HS-5 (cell line): ENCODE results near the gene FGD6.
"Not testable (repeated sequence)": the region's sequence is repeated elsewhere in the genome, so short reads cannot be mapped to it uniquely, and the experiment has no call there.

Experiments
- DNase-seq: peaks from one replicate; pipeline ENCODE4 v3.0.0-alpha.2; 2012; ENCODE audit warnings: low read depth

FGD6 gene

GRCh38 chr12:95234187-95234586, 16.9 kb upstream of the FGD6 start:
- DNase-seq: not testable (repeated sequence)

GRCh38 chr12:95231190-95231589, 13.9 kb upstream of the FGD6 start:
- DNase-seq: no peak

DNA sequence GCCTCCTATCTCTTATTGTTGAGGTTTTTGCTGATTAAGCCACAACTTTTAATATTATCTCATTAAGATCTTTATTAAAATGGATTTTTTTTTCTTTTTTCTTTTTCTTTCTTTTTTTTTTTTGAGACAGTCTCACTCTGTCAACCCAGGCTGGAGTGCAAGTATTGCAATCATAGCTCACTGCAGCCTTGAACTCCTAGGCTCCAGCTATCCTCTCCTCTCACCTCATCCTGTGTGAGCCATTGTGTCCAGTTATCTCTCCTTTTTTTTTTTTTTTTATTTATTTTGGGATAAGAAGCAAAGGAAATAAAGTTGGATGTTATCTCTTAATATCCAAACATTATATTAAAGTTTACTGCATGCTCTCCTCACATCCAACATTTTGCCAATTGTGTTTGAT, 13.0 kb upstream of the FGD6 start:
- DNase-seq: no peak

DNA sequence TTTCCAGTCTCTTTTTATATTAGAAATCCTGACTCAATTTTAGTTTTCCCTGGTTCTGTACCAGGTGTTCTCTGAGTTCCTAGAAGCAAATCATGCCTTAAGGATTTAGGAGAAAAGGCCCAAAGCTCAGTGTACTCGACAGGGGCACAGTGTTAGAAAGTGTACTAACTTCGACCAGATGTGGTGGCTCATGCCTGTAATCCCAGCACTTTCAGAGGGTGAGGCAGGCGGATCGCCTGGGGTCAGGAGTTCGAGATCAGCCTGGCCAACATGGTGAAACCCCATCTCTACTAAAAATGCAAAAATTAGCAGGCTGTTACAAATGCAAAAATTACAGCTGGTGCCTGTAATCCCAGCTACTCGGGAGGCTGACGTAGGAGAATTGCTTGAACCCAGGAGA, 12.4 kb upstream of the FGD6 start:
- DNase-seq: no peak

DNA sequence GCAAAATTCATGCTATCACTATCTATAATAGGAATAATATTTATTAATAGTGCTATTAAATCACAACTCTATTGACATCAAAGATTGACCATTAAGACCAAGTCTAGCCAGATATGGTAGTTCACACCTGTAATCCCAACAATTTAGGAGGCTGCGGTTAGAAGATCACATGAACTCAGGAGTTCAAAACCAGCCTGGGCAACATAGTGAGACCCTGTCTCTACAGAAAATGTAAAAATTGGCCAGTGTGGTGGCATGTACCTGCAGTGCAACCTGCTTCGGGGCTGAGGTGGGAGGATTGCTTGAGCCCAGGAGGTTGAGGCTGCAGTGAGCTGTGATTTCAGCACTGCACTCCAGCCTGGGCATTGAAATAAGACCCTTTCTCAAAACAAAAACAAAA, 11.3 kb upstream of the FGD6 start:
- no peak for DNase-seq

- DNase-seq: no peak
Observed at GRCh38 chr12:95227818-95228356, 10.6 kb upstream of the FGD6 start.

GRCh38 chr12:95225645-95226212, 8.5 kb upstream of the FGD6 start:
- no peak for DNase-seq

DNA sequence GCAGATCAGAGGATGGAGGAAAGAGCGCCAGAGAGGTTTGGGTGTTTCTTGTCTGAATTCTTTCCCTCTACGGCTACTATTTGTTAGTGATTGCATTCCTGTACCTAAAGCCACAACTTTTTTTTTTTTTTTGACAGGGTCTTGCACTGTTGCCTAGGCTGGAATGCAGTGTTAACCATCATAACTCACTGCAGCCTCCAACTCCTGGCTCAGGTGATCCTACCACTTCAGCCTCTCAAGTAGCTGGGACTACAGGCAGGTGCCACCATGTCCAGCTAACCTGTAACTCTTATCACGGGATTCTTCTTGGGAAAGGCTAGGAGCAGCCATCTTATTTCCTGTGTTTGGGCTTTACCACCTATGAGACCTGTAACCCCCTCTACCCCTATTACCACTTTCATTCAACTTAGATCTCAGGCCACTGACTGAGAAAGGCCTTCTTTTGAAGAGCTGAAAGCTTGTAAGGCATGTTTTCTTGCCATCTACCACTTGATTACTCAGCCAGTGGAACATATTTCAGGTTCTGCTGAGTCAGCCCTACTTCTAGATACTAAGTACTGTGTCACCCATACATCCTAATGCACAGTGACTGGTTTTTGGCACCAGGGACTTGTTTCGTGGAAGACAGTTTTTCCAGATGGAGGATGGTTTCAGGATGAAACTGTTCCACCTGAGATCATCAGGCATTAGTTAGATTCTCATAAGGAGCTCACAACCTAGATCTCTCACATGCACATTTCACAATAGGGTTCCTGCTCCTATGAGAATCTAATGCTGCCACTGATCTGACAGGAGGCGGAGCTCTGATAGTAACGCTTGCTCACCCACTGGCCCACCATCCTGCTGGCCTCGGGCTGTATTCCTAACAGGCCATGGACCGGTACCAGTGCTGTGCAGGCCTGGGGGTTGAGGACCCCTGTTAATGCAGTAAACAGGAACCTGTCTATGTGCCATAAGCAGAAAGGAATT, 7.2 kb upstream of the FGD6 start:
- DNase-seq: no peak

GRCh38 chr12:95220726-95221125, 3.5 kb upstream of the FGD6 start:
- no peak for DNase-seq

- no peak for DNase-seq
Observed at GRCh38 chr12:95220190-95220589, 2.9 kb upstream of the FGD6 start.

GRCh38 chr12:95218150-95219133, 1.2 kb upstream of the FGD6 start:
- DNase-seq: peak; percentile 47

- no peak for DNase-seq
Observed at GRCh38 chr12:95216711-95217376, 423 bp downstream of the FGD6 start.

DNA sequence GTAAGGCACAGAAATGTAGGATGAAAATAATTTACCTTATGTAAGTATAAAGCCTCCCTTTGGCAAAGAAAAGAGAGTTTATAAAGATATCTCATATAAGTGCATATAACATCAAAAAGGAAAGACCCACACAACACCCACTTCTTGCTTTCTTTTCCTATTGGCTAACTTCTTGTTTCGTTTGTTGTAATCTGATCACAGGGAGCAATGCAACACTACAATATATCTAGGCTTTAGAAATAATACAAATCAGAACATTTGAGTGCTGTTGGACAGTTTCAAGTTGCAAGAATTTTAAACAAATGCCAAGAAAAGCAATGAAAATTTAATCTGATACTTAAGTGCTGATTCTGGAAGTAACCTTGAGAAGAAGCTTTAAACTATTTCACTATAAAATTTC, 1.3 kb downstream of the FGD6 start:
- DNase-seq: no peak

- no peak for DNase-seq
Observed at GRCh38 chr12:95214466-95214865, 2.8 kb downstream of the FGD6 start.

GRCh38 chr12:95213928-95214327, 3.3 kb downstream of the FGD6 start:
- DNase-seq: no peak

DNA sequence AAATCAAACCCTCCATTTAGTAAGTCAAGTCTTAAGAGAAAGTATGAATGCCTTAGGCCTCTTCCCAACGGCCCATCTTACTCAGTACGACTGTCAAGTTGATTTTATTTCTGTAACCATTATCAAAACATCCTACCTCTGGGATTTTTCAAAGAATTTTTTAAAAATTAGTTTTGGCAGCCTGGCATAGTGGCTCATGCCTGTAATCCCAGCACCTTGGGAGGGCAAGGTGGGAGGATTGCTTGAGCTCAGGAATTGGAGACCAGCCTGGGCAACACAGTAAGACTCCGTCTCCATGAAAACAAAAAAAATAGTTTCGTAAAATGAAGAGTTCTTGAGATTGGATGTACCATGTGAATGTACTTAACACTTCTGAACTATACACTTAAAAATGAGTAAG, 4.1 kb downstream of the FGD6 start:
- no peak for DNase-seq

DNA sequence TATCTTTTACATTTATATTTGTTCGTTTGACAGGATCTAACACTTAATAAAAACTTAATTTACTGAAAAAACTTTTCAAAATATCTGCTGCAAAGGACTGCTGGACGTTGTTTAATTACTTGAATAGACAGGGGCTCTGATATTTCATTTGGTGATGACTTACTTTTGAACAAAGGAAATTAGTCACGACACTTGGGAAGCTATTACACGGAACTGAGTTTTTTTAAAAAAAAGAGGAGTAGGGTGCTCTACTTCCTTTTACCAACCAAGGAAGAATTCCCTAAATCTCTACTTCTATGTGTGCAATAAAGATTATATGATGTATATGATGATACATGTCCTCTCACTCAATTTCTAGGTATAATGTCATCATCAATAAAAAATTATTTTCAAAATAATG, 4.7 kb downstream of the FGD6 start:
- no peak for DNase-seq

DNA sequence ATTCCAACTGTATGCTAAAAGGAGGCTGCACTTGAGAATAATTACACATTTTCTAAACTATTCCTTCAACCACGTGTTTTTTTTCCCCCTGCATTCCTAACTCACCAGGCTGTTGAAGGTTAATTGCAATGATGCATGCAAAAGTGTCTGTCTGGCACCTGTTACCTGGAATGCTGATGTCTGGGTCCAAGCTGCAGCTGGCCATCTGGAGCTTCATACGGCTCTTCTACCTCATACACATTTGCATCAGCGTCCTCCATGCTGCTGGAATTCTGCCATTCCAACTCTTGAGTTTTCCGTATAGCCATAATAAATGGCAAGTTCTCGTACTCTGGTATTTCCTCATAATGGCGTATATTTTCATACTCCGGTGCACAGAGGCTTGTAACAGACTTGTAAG, 8.6 kb downstream of the FGD6 start:
- no peak for DNase-seq

DNA sequence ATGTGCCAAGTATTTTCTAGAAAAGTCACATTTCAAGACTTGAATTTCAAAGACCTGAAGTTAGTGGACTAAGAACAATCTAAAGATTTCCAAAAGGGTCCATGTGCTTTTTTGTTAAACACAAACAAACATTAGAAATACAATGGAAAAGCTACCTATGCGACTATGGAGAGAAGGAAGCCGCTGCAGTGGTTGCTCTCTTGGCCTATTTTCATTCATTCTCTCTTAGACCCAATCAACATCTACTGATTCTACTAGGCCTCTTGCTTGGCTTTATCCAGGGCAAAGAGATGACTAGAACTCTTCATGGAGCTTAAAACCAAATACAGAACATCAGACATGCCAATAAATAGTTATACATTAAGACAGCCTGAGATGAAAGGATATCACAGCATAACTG, 9.9 kb downstream of the FGD6 start:
- no peak for DNase-seq

GRCh38 chr12:95206916-95207315, 10.4 kb downstream of the FGD6 start:
- DNase-seq: no peak

GRCh38 chr12:95205685-95206084, 11.6 kb downstream of the FGD6 start:
- no peak for DNase-seq
